Frontal cortex (tissue), 4 donors: ENCODE measurements around the gene LANCL3. TPM values are rescaled to one million over a fixed set of nuclear protein-coding genes. Genes with fewer than 3 reads are reported as not detected.
"Not testable (repeated sequence)": the region's sequence is repeated elsewhere in the genome, so short reads cannot be mapped to it uniquely, and the experiment has no call there.

Source experiments
- DNase-seq, 2 donors: peaks; one replicate each; pipeline ENCODE4 v3.0.0; 2012; ENCODE audit warnings: low spot score in 2 of 2
- FAIRE-seq: peaks from 2 replicates; lab custom pipeline; 2012; peaks lifted over from hg19 to GRCh38; lab: Jason Lieb, UNC
- total RNA-seq: library from RNA; depleted of rRNA; stranded (reverse); fragments of >200 nt; gene quantifications from one replicate; pipeline ENCODE4 v1.2.3, GENCODE V29; 2014
- donor health status: control.
- donor health status: control.
- donor health status: control.

Gene LANCL3
- total RNA-seq, 1 donor from 2014 or later = 1.2 TPM

DNA sequence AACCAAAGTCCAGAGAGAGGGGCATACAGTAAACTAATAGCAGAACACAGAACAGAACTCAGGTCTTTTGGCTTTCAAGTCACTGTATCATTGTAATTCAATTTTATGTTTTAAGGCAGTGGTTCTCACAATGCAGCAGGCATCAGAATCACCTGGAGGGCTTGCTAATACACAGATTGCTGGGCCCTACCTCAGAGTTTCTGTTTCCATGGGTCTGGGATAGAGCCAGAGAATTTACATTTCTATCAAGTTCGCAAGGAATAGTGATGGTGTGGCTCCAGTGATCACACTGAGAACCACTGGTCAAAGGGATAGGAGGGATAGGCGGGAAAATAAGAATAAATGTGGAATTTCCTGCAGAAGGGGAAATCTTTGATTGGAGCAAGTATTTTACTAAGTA lies 36.7 kb downstream of the LANCL3 start:
- FAIRE-seq (no peak), DNase-seq (no peak)

DNA sequence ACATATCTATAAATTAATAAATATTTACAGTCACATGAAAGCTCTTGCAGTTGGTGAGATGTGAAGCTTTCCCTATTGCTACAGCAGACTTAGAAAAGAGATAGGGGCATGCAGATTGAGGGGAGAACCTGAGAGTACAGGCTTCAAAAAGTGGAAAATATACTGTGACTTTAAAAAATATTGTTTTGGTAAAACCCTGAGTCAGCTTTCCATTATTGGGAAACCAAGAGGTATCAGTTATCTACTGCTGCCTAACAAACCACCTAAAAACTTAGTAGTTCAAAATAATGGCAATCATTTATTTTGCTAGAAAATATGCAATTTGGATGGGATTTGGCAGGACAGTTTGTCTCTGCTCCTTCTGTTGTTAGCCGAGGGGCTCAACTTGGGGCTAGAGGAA lies 38.3 kb downstream of the LANCL3 start:
- FAIRE-seq (no peak), DNase-seq (no peak)

DNA sequence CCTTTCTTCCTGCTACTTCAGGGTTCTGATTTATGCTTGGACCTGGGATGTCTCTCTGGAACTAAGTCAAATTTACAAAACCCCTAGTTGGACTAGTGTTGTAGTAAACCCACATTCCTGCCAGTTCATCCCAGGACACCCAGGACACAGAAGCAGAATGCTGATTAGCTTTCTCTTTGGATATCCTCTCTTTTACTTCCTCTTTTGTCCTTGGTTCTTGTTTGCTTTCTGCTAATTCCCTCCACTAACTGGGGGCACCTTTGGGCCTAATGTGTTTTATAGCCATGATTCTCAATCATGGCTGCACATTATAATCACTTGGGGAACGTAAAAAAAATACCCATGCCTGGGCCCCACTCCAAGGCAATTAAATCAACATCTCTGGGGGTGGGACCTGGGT lies 42.5 kb downstream of the LANCL3 start:
- DNase-seq (no peak), FAIRE-seq (no peak)

DNA sequence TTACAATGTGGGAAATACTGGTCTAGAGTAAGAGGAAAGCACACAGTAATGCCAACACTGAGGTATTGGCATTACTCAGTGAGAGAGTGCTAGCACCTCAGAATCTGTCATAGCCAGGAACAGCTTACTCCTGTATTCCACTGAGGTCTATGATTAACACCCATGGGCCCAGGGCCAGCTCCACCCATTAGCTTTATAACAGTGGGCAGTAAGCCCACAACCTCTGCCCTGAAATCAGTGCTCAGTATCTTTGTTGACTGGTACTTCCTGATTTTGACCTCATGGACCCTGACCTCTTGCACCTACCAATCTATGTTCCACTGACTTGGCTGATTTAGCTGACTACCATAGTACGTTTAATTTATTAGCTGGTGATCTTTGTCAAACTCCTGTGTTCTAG lies 56.1 kb downstream of the LANCL3 start:
- FAIRE-seq = no peak
- no peak for DNase-seq

DNA sequence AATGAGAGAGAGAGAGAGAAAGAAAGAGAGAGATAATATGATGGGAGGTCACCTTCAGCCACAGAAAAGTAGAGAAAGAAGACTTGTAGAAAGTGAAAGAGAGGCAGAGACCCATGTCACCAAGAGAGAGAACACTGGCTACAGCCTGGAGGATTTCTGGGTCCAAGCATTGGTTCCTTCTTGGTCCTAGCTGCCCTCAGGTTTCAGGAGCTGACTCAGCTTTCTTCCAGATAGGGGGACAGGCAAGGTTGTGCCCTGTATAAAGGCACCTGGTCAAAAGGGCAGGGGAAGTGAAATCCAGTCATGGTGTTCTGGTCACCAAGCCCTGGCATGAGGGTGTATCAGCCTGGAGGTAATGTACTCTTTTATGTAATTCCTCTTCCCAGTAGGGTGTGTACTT lies 66.6 kb downstream of the LANCL3 start:
- DNase-seq = no peak
- FAIRE-seq = no peak

DNA sequence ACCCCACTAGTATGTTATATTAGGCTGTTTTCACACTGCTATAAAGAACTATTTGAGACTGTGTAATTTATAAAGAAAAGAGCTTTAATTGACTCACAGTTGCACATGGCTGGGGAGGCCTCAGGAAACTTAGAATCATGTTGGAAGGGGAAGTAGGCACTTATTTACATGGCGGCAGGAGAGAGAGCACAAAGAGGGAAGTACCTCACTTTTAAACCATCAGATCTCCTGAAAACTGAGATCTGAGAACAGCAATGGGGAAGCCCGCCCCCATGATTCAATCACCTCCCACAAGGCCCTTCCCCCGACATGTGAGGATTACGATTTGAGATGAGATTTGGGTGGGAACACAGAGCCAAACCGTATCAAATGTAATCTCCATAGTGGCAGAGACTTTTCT lies 68.7 kb downstream of the LANCL3 start:
- no peak for DNase-seq
- no peak for FAIRE-seq

DNA sequence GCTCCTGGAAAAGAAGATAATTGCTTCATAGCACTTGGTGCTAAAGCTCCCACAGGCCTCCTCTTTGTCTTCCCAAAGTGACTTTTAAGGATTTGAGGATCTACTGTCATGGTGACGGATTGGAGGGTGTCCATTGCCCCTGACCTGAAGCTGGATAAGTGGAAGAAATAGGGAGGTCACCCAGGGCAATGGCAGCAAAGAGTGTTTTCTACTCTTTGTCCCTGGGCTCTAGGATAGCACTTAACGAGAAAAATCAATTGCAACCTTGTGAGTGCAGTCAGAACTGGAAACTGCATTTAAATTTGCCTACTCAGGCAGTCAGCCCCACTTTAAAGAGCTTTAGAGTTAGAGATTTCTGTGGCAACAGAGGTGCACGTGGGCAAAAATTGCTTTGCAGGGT lies 70.4 kb downstream of the LANCL3 start:
- FAIRE-seq (no peak), DNase-seq (no peak)

DNA sequence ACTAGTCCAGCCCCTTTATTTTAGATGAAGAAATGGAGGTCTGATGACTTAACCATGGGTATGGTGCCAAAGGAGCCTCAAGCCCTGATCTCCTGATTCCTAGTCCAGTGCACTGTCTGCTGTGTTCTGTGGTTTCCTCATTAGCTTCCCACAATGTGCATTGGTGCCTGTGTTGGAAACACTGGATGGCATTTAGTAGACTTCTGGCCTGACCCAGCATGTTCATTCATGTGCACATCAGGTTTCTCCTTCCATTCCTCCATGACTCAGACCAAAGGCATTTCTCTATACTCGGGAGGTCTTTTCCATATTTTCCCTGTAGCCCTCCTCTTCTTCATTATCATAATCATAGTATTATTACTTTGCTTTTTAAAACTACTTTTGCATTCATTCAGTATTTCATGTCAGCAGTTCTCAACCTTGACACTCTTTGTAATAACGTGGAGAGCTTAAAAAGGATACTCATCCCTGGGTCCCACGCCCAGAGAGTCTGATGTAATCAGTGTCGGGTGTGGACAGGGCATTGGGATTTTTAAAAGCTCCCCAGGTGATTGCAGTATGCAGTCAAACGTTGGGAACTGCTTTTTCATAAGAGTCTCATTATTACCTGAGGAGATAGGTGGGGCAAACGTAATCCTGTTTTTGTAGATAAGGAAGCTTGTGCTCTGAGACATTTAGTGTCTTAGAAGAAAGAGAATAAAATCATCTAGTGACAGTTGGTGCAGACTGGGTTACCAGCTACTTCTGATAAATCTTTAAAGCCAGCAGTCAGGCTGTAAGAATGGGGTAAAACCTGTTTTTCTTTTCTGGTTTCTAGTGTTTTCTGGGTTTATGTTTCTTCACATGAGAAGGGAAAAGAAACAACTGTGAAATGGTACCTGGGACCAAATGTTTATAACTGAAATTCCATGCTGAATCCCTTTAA lies 73.2 kb downstream of the LANCL3 start:
- DNase-seq = no peak
- no peak for FAIRE-seq

DNA sequence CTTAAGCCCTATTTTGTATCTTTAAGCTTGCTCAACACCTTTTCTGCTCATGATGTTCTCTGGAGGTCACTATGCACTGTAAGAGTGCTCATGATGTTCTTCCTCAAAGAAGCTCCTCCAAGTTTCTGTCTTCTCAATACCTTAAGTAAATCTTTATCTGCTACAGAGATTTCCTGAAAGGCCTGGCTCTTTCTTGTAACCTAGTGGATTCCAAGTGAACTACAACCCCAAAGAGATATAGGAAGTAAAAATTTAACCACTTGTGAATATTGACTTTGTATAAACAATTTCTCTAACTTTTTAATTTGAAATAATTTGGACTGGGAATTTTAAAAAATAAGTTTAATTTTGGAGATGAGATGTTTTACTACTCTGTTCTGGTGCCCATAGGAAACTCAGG lies 74.8 kb downstream of the LANCL3 start:
- FAIRE-seq = no peak

DNA sequence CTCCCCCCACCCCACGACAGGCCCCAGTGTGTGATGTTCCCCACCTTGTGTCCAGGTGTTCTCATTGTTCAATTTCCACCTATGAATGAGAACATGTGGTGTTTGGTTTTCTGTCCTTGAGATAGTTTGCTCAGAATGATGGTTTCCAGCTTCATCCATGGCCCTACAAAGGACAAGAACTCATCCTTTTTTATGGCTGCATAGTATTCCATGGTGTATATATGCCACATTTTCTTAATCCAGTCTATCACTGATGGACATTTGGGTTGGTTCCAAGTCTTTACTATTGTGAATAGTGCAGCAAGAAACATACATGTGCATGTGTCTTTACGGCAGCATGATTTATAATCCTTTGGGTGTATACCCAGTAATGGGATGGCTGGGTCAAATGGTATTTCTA lies 79.4 kb downstream of the LANCL3 start:
- not testable (repeated sequence) for FAIRE-seq, DNase-seq

More for the DNA sequence above, 74.8 kb downstream of the LANCL3 start:
- no peak for DNase-seq

DNA sequence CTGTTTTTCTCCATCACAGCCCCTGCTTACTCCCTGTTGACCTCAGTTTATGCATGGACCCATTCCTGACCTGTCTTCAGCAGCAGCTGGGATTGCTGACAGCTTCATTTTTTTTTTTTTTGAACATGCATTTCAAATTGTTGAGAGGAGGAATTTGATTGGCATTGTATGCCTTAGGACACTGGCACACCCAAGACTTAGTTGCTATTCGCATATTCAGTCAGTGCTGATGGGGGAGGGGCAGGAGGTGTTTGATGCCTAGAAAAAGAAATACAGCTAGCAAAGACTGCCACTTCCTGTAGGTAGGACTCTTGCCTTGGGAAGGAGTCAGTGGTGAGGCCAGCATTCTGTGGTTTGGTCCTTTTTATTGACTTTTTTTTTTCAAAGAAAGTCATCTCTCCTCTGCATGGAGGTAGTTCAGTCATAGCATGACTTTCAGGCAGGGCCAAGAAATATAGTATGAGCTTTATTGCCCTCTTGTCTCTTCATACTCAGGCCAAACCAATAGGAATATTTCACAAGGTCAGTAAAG lies 80.5 kb downstream of the LANCL3 start:
- DNase-seq (no peak), FAIRE-seq (no peak)

DNA sequence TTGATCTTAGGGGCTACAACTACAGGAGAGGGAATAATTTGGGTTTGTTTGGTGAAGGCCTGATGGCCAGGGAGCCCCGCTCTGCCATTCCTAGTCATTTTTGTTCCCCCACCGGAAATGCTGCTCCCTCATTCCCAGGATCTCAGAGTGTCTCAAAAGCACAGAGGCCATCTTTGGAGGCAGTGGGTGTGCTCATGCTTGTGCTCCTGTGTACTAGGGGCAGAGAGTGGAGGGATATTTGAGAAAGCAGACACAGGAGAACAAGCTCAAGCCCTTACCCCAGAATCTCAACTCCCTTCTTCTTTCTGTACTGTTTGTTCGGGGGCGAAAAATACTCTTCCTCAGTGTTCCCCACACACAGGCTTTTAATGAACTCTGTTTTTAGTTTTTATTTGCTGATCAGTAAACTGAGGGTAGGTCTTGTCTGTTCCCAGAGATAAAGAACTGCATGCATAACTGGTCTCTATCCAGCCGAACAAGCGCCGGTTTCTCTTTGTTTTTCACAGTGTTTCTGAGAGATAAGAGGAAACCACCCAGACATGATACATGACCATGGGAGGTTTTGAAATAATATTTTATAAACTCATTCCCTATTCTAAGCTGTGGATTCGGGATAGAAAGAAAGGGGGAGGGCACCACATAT lies 81.2 kb downstream of the LANCL3 start:
- no peak for FAIRE-seq

DNA sequence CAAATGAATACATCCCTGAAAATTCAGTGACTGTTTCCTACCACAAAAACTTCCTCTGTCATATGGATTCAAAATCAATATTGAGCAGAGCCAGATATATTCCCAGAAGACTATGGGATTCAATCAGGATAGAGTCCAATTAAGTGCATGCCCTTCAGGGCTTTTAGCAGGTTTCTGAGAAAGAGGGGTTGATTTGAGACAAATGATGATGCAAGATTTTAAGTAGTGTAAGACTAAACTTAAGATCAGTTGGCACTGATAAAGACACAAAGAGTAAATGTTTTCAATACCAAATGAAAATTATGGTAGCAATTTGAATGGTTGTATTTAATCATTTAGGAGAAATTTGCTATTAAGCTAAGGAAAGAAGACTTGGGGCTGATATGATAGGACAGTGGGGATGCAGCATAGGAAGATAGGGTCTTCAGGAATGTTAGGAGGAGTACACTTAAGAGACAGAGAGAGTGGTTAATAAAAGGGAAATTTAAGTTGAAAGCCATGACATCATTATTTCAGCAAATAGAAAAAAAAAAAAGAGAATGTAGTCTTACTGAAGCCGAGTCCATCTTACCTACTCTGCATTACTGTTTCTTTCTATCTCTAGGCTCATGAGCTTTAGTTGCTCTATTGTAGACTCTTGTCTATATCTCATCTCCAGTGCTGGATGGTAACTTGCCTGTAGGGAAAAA lies 82.1 kb downstream of the LANCL3 start:
- DNase-seq = no peak
- FAIRE-seq = no peak

More for the DNA sequence above, 81.2 kb downstream of the LANCL3 start:
- DNase-seq = no peak

DNA sequence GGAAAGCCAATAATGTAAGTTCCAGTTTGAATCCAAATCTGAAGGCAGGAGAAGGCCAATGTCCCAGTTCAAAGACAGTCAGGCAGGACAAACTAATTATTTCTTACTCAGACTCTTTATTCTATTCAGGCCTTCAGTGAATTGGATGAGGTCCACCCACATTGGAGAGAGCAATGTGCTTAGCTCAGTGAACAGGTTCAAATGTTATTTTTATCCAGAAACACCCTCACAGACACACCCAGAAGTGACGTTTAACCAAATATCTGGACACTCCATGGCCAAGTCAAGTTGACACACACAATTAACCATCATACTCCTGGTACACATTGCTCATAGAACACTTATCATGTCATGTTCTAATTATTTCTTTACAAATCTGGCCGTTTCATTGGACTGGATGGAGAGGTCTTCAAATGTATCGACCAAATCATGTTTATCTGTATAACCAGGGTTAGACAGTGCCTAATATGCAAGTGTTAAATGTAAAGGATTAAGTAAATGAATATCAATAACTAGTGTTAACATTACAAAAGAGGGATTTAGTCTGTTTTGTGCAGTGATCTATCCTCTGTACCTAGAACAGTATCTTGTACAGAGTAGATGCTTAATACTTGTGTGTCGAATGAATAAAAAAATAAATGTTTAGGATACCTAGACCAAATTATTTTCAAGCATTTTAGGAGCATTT lies 87.0 kb downstream of the LANCL3 start:
- FAIRE-seq (no peak), DNase-seq (no peak)

DNA sequence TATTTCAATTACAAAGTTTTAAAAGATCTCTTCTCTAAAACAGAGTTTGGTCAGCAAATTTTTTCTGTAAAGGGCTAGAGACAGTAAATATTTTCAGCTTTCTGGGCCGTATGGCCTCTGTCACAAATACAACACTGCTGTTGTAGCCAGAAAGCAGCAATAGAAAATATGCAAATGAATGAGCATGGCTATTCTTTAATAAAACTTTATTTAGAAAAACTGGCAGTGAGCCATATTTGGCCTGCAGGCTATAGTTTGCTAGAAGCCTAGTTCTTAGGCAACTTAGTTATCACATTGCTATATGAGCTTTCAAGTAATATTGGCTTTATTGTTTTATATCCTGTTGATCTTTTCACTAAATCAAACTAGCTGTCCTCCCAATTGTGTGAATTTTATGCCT lies 87.6 kb downstream of the LANCL3 start:
- FAIRE-seq = no peak
- DNase-seq = no peak

DNA sequence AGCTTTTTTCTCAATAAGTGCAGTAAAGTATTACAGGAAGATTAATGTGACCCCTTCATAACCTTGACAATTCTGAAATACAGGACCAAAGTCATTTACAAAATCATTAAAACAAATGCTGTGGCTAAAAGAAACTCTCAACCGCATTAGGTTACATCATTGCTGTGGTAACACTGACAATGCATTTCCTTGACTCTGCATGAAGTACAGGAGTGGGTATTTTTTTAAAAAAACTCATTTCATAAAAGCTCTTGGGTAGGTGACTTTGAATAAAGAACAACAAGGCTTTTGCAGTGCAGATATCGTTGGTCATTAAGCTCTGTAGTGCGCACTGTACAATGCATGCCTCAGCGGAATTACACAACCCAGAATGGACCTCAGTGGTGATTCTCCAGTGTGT lies 90.7 kb downstream of the LANCL3 start:
- no peak for DNase-seq
- FAIRE-seq = no peak

DNA sequence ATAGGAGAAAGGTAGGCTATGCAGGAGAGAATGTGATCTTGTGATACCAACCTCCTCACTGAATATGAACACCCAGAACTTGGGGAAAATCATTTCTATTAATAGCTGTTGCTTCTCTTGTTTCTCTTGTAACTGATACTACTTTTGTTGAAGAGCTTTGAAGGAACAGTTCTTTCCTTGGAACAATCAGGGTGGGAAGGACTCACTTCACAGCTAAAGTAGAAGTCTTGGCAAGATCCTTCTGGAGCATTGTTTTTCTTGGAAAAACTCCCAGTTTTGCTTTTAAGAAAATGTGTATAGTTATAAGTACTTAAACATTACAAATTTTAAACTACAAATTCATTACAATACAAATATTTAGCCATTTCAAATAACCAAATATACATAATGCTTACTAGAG lies 95.1 kb downstream of the LANCL3 start:
- no peak for DNase-seq
- FAIRE-seq = no peak

DNA sequence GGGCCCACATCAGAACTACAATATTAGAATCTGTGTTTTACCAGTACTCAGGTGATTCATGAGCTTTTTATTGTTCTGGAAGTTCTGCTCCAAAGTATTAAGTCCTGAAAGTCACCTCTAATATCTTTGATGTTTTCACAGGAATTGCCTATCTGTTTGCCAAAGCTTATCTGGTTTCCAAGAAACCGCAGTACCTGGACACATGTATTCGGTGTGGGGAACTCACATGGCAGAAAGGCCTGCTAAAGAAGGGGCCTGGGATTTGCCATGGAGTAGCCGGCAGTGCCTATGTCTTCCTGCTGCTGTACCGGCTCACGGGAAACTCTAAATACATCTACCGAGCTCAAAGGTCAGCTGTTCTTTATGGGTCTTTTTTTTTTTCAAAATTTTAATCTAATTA lies 95.7 kb downstream of the LANCL3 start:
- DNase-seq = no peak
- FAIRE-seq = no peak

DNA sequence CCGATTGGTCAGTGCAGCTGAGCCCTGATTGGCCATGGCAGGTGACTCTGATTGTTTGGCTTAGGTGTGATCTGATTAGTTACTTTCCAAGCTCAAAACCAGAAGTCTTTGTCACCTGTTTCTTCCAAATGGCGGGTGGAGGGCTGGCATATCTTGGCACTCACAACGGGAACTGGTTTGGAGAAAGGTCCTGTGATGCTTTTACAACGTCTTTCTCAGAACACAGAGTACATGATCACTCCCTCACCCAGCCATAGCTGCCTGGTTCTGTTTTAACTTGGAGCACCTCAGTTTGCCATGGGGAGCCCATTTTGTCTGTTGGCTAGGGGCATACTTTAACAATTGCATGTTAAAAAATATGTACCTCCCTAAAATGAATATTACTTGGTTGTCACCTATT lies 101.1 kb downstream of the LANCL3 start:
- FAIRE-seq (no peak), DNase-seq (no peak)

DNA sequence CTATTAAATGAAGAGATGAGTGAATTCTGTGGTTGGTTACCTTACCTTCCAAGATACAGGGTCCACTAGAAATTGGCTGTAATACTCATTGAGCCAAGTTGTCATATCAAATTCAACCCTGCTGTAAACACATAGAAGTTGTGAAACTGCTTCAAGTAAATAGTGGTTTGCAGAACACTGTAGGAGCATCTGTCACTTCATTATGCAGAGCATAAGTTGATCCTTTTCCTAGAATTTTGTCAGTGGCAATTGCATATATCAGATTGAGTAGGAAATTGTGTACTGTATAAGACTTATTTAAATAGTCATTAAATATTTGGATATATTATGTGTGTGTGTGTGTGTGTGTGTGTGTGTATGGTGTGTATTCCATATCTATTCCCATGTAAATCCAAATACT lies 105.3 kb downstream of the LANCL3 start:
- DNase-seq (no peak), FAIRE-seq (no peak)
